Activated CD4-positive, alpha-beta memory T cell treated with anti-CD3 and anti-CD28 coated beads for 36 hours (primary cell): ENCODE results near the gene SAP30. TPM values are rescaled to one million over a fixed set of nuclear protein-coding genes. Genes with fewer than 3 reads are reported as not detected.

ENCODE experiments used
- CTCF ChIA-PET: fragments of 350-600 bp; sonication (Branson Sonifier 250); formaldehyde crosslinking; loops from one replicate; lab custom pipeline; 2021; ENCODE audit warnings: antibody characterized with exemption, inconsistent platforms; lab: Charles Lee
- POLR2A ChIA-PET: fragments of 350-600 bp; sonication (Branson Sonifier 250); formaldehyde crosslinking; loops from one replicate; lab custom pipeline; 2021; ENCODE audit warnings: antibody characterized with exemption; lab: Charles Lee
- DNase-seq: peaks from one replicate; pipeline ENCODE4 v3.0.0-alpha.2; 2020
- H3K27ac Mint-ChIP-seq: one replicate; pipeline ENCODE4 v1.8.0; 2021; ENCODE audit warnings: mixed read lengths
- H3K27me3 Mint-ChIP-seq: one replicate; pipeline ENCODE4 v1.8.0; 2021; ENCODE audit warnings: mixed read lengths
- H3K36me3 Mint-ChIP-seq: one replicate; pipeline ENCODE4 v1.8.0; 2021; ENCODE audit warnings: mixed read lengths
- H3K4me1 Mint-ChIP-seq: one replicate; pipeline ENCODE4 v1.8.0; 2021; ENCODE audit warnings: low read depth, mixed read lengths
- H3K4me3 Mint-ChIP-seq: one replicate; pipeline ENCODE4 v1.8.0; 2021; ENCODE audit warnings: mild to moderate bottlenecking, mixed read lengths
- H3K9me3 Mint-ChIP-seq: one replicate; pipeline ENCODE4 v1.8.0; 2021; ENCODE audit warnings: mixed read lengths
- intact Hi-C: fragments of 100-400 bp; cut with micrococcal nuclease; formaldehyde crosslinking; loops from one replicate; pipeline ENCODE4 v1.15.1; 2023
- total RNA-seq, 2 experiments: library from RNA; stranded (reverse); gene quantifications; one replicate each; pipeline ENCODE4 v1.2.3, GENCODE V29; 2021

The SAP30 gene
- total RNA-seq = 10 to 100 TPM; 26.1 to 26.5 TPM

- Mint-ChIP-seq H3K27ac (peak within 1 kb of the TSS; percentile 99), H3K4me1 (peaks cover 33% of the 10 kb centered on the region), H3K36me3 (peaks cover 8% of the 10 kb centered on the region), H3K9me3 (no peaks in the 10 kb centered on the region), H3K27me3 (peaks cover 4% of the 10 kb centered on the region), H3K4me3 (peak within 1 kb of the TSS; percentile 100)
- peak; percentile 99 for DNase-seq
- intact Hi-C loops = loop anchor here (1.0 kb wide), 4 partner anchors 36 to 913 kb away; partner anchors contain the start of genes CEP44, FBXO8, GALNT7 and HMGB2
- ChIA-PET CTCF (interaction anchor here (1.3 to 3.2 kb wide), 4 partner anchors 14 to 52 kb away, joined by 3 to 15 read pairs (median 4); partner anchors contain the start of gene HMGB2), POLR2A (interaction anchor here (0.7 to 4.3 kb wide), 4 partner anchors 36 to 50 kb away, joined by 3 to 117 read pairs (median 6); partner anchors contain the start of gene HMGB2)
These were observed at the start of gene SAP30 for GRCh38 chr4:173370477-173371291. TSS of gene SAP30 (plus strand) at chr4:173370954. CDS start at chr4:173371183, 229 bp downstream.

- no peaks in the 10 kb centered on the region for H3K27me3 Mint-ChIP-seq
- ChIA-PET CTCF (interaction anchor here (1.1 kb wide), 1 partner anchor 92 kb away, joined by 3 read pairs; no protein-coding TSS in a partner anchor), POLR2A (no interaction called here)
- no peaks in the 10 kb centered on the region for H3K9me3 Mint-ChIP-seq
- intact Hi-C loops = no loop called here
- no peak for DNase-seq
- H3K36me3 Mint-ChIP-seq = peaks cover 23% of the 10 kb centered on the region
- no peak overlapping the region for H3K4me3 Mint-ChIP-seq
- H3K27ac Mint-ChIP-seq = no peak overlapping the region
- H3K4me1 Mint-ChIP-seq = no peaks in the 10 kb centered on the region
These were observed 45.6 kb upstream of the SAP30 start for GRCh38 chr4:173325007-173325736.

- POLR2A ChIA-PET = no interaction called here
- CTCF ChIA-PET = no interaction called here
- Mint-ChIP-seq H3K27ac (no peak overlapping the region), H3K27me3 (no peaks in the 10 kb centered on the region), H3K4me3 (no peak overlapping the region), H3K4me1 (peaks cover 9% of the 10 kb centered on the region), H3K36me3 (peaks cover 37% of the 10 kb centered on the region), H3K9me3 (no peaks in the 10 kb centered on the region)
- intact Hi-C loops = no loop called here
- no peak for DNase-seq
These were observed 42.4 kb upstream of the SAP30 start for GRCh38 chr4:173328236-173328901.

- Mint-ChIP-seq H3K9me3 (no peaks in the 10 kb centered on the region), H3K36me3 (peaks cover 47% of the 10 kb centered on the region), H3K4me3 (no peak overlapping the region), H3K4me1 (peaks cover 9% of the 10 kb centered on the region), H3K27ac (no peak overlapping the region), H3K27me3 (peaks cover 3% of the 10 kb centered on the region)
- no peak for DNase-seq
- intact Hi-C loops = loop anchor here (1.0 kb wide), 1 partner anchor 9 kb away; no protein-coding TSS in a partner anchor
- POLR2A ChIA-PET = interaction anchor here (1.5 to 2.3 kb wide), 3 partner anchors 10 to 41 kb away, joined by 3 to 8 read pairs (median 6); no protein-coding TSS in a partner anchor
- CTCF ChIA-PET = interaction anchor here (1.3 to 1.7 kb wide), 4 partner anchors 9 to 29 kb away, joined by 3 to 10 read pairs (median 6); no protein-coding TSS in a partner anchor
These were observed 40.2 kb upstream of the SAP30 start for GRCh38 chr4:173330590-173330989.

GRCh38 chr4:173332021-173332487 is 38.7 kb upstream of the SAP30 start:
- Mint-ChIP-seq H3K4me3 (peak overlapping the region; percentile 95), H3K36me3 (peaks cover 44% of the 10 kb centered on the region)
- POLR2A ChIA-PET = interaction anchor here (0.6 to 4.6 kb wide), 3 partner anchors 38 to 80 kb away, joined by 4 to 117 read pairs (median 8); partner anchors contain the start of gene SAP30

GRCh38 chr4:173332963-173333657 is 37.6 kb upstream of the SAP30 start:
- H3K9me3 Mint-ChIP-seq = no peaks in the 10 kb centered on the region
- H3K4me3 Mint-ChIP-seq = peak overlapping the region; percentile 95
- peak; percentile 33 for DNase-seq
- intact Hi-C loops = no loop called here
- peak overlapping the region; percentile 97 for H3K27ac Mint-ChIP-seq
- peaks cover 11% of the 10 kb centered on the region for H3K4me1 Mint-ChIP-seq
- ChIA-PET CTCF (interaction anchor here (0.8 to 2.8 kb wide), 7 partner anchors 12 to 87 kb away, joined by 3 to 12 read pairs (median 5); no protein-coding TSS in a partner anchor), POLR2A (interaction anchor here (0.6 to 4.6 kb wide), 6 partner anchors 34 to 165 kb away, joined by 3 to 117 read pairs (median 4); partner anchors contain the start of genes GALNT7 and SAP30)
- H3K27me3 Mint-ChIP-seq = peaks cover 4% of the 10 kb centered on the region
- H3K36me3 Mint-ChIP-seq = peaks cover 44% of the 10 kb centered on the region

More at GRCh38 chr4:173332021-173332487, 38.7 kb upstream of the SAP30 start:
- peaks cover 11% of the 10 kb centered on the region for H3K4me1 Mint-ChIP-seq
- no peak for DNase-seq
- H3K27ac Mint-ChIP-seq = peak overlapping the region; percentile 76
- CTCF ChIA-PET = interaction anchor here (0.9 to 2.0 kb wide), 5 partner anchors 13 to 88 kb away, joined by 3 to 10 read pairs (median 5); no protein-coding TSS in a partner anchor
- no peaks in the 10 kb centered on the region for H3K9me3 Mint-ChIP-seq
- intact Hi-C loops = no loop called here
- peaks cover 4% of the 10 kb centered on the region for H3K27me3 Mint-ChIP-seq

GRCh38 chr4:173333658-173334084 is 37.1 kb upstream of the SAP30 start:
- Mint-ChIP-seq H3K27me3 (peaks cover 4% of the 10 kb centered on the region), H3K4me3 (peak overlapping the region; percentile 95), H3K36me3 (peaks cover 42% of the 10 kb centered on the region), H3K4me1 (peaks cover 11% of the 10 kb centered on the region), H3K9me3 (no peaks in the 10 kb centered on the region), H3K27ac (peak overlapping the region; percentile 100)
- DNase-seq = peak; percentile 60
- ChIA-PET POLR2A (interaction anchor here (0.6 to 4.6 kb wide), 6 partner anchors 34 to 166 kb away, joined by 3 to 117 read pairs (median 8); partner anchors contain the start of genes GALNT7 and SAP30), CTCF (interaction anchor here (1.0 to 2.8 kb wide), 7 partner anchors 13 to 87 kb away, joined by 3 to 12 read pairs (median 5); no protein-coding TSS in a partner anchor)
- intact Hi-C loops = loop anchor here (1.0 to 2.0 kb wide), 6 partner anchors 15 to 950 kb away; partner anchors contain the start of genes CEP44, FBXO8, GALNT7 and SAP30

GRCh38 chr4:173334085-173334890 is 36.5 kb upstream of the SAP30 start, which contains the start of gene HMGB2:
TSS of gene HMGB2 (minus strand) at chr4:173334358. CDS start at chr4:173333649, 709 bp downstream.
- H3K36me3 Mint-ChIP-seq = peaks cover 38% of the 10 kb centered on the region
- CTCF ChIA-PET = interaction anchor here (0.7 to 2.8 kb wide), 6 partner anchors 15 to 164 kb away, joined by 3 to 12 read pairs (median 5); partner anchors contain the start of gene SAP30
- intact Hi-C loops = loop anchor here (1.0 to 2.0 kb wide), 6 partner anchors 16 to 949 kb away; partner anchors contain the start of genes CEP44, FBXO8, GALNT7 and SAP30
- H3K27ac Mint-ChIP-seq = peak within 1 kb of the TSS; percentile 100
- H3K4me3 Mint-ChIP-seq = peak within 1 kb of the TSS; percentile 95
- peaks cover 11% of the 10 kb centered on the region for H3K4me1 Mint-ChIP-seq
- no peaks in the 10 kb centered on the region for H3K9me3 Mint-ChIP-seq
- DNase-seq = peak; percentile 100
- POLR2A ChIA-PET = interaction anchor here (1.1 to 4.6 kb wide), 7 partner anchors 16 to 167 kb away, joined by 3 to 117 read pairs (median 5); partner anchors contain the start of genes GALNT7 and SAP30
- H3K27me3 Mint-ChIP-seq = peaks cover 4% of the 10 kb centered on the region
